Activated B cell treated with CpG ODN at 0.5 μM for 24 hours (primary cell): ENCODE results near the gene SMIM32. TPM values are rescaled to one million over a fixed set of nuclear protein-coding genes. Genes with fewer than 3 reads are reported as not detected.

Experiments
- ATAC-seq: fragments of 200-7000 bp; cut with Tn5 transposase; one replicate; pipeline ENCODE4 v1.10.0; 2021; ENCODE audit warnings: low read depth, mild to moderate bottlenecking, moderate library complexity
- CTCF ChIA-PET: fragments of 350-600 bp; sonication (Branson Sonifier 250); formaldehyde crosslinking; loops from one replicate; lab custom pipeline; 2021; ENCODE audit warnings: antibody characterized with exemption; lab: Charles Lee
- POLR2A ChIA-PET: fragments of 350-600 bp; sonication (Branson Sonifier 250); formaldehyde crosslinking; loops from one replicate; lab custom pipeline; 2021; ENCODE audit warnings: antibody characterized with exemption; lab: Charles Lee
- DNase-seq: peaks from one replicate; pipeline ENCODE4 v3.0.0; 2022
- H3K27ac Mint-ChIP-seq: one replicate; pipeline ENCODE4 v1.8.0; 2020; ENCODE audit warnings: mixed read lengths
- H3K27me3 Mint-ChIP-seq: one replicate; pipeline ENCODE4 v1.8.0; 2021; ENCODE audit warnings: mixed read lengths
- H3K36me3 Mint-ChIP-seq: one replicate; pipeline ENCODE4 v1.8.0; 2021; ENCODE audit warnings: low read depth, mixed read lengths
- H3K4me1 Mint-ChIP-seq: one replicate; pipeline ENCODE4 v1.8.0; 2021; ENCODE audit warnings: mixed read lengths
- H3K4me3 Mint-ChIP-seq: one replicate; pipeline ENCODE4 v1.8.0; 2020; ENCODE audit warnings: mild to moderate bottlenecking, mixed read lengths
- H3K9me3 Mint-ChIP-seq: one replicate; pipeline ENCODE4 v1.8.0; 2020; ENCODE audit warnings: mixed read lengths
- CTCF ChIP-seq: fragments of 200-600 bp; IDR thresholded peaks from one replicate; pipeline ENCODE4 v1.8.0; 2022; ENCODE audit warnings: antibody characterized with exemption, mild to moderate bottlenecking
- intact Hi-C: fragments of 100-400 bp; cut with micrococcal nuclease; formaldehyde crosslinking; loops from one replicate; pipeline ENCODE4 v1.15.1; 2024
- total RNA-seq: library from RNA; stranded (reverse); gene quantifications from 2 replicates; pipeline ENCODE4 v1.2.3, GENCODE V29; 2022

SMIM32 gene
- total RNA-seq, 1 donor from 2014 or later, result not detected

DNA sequence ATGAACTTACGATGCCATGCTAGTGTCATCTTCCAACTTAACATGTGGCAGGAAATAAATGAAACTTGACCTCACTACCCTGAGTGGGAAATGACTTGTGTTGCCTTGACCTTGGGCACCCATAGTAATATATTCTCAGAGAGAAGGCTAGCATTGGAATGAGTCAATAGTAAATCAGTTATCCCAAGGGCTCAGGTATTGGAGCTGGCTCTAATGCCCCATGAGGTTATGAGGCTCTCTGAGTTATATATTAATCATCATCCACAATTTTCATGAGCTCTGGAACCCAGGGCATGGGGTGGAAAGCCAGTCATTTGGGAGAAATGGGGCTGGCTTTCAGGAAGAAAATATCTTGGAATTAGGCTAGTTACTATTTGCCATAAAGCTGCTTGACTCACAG lies 42.4 kb upstream of the SMIM32 start:
- intact Hi-C loops, result no loop called here
- H3K27me3 Mint-ChIP-seq, result peaks cover 2% of the 10 kb centered on the region
- H3K4me1 Mint-ChIP-seq, result no peaks in the 10 kb centered on the region
- no peak overlapping the region for H3K4me3 Mint-ChIP-seq
- POLR2A ChIA-PET, result no interaction called here
- CTCF ChIA-PET, result no interaction called here
- no peak for TF ChIP-seq CTCF
- no peak for ATAC-seq
- no peaks in the 10 kb centered on the region for H3K9me3 Mint-ChIP-seq
- no peak overlapping the region for H3K27ac Mint-ChIP-seq
- no peaks in the 10 kb centered on the region for H3K36me3 Mint-ChIP-seq
- DNase-seq, result no peak

GRCh38 chr5:136232316-136232715 lies 39.4 kb upstream of the SMIM32 start:
- intact Hi-C loops, result no loop called here
- ATAC-seq (no peak), DNase-seq (no peak)
- POLR2A ChIA-PET, result no interaction called here
- CTCF ChIA-PET, result no interaction called here
- no peak overlapping the region for H3K27ac Mint-ChIP-seq
- H3K4me3 Mint-ChIP-seq, result no peak overlapping the region
- H3K9me3 Mint-ChIP-seq, result no peaks in the 10 kb centered on the region
- no peak for TF ChIP-seq CTCF
- no peaks in the 10 kb centered on the region for H3K4me1 Mint-ChIP-seq
- no peaks in the 10 kb centered on the region for H3K36me3 Mint-ChIP-seq
- H3K27me3 Mint-ChIP-seq, result peaks cover 8% of the 10 kb centered on the region

GRCh38 chr5:136230176-136230575 lies 37.2 kb upstream of the SMIM32 start:
- no peak for TF ChIP-seq CTCF
- DNase-seq, result no peak
- Mint-ChIP-seq H3K9me3 (no peaks in the 10 kb centered on the region), H3K36me3 (no peaks in the 10 kb centered on the region), H3K27ac (no peak overlapping the region), H3K4me3 (no peak overlapping the region), H3K4me1 (no peaks in the 10 kb centered on the region), H3K27me3 (peaks cover 8% of the 10 kb centered on the region)
- no peak for ATAC-seq
- CTCF ChIA-PET, result no interaction called here
- intact Hi-C loops, result no loop called here
- POLR2A ChIA-PET, result no interaction called here

- no peaks in the 10 kb centered on the region for H3K36me3 Mint-ChIP-seq
- CTCF ChIA-PET, result no interaction called here
- H3K27me3 Mint-ChIP-seq, result peaks cover 7% of the 10 kb centered on the region
- intact Hi-C loops, result no loop called here
- no peaks in the 10 kb centered on the region for H3K9me3 Mint-ChIP-seq
- H3K27ac Mint-ChIP-seq, result no peak overlapping the region
- POLR2A ChIA-PET, result no interaction called here
- H3K4me1 Mint-ChIP-seq, result no peaks in the 10 kb centered on the region
- no peak overlapping the region for H3K4me3 Mint-ChIP-seq
- TF ChIP-seq CTCF, result no peak
- DNase-seq, result no peak
- ATAC-seq, result no peak
Observed at GRCh38 chr5:136228136-136228757, 35.3 kb upstream of the SMIM32 start.

DNA sequence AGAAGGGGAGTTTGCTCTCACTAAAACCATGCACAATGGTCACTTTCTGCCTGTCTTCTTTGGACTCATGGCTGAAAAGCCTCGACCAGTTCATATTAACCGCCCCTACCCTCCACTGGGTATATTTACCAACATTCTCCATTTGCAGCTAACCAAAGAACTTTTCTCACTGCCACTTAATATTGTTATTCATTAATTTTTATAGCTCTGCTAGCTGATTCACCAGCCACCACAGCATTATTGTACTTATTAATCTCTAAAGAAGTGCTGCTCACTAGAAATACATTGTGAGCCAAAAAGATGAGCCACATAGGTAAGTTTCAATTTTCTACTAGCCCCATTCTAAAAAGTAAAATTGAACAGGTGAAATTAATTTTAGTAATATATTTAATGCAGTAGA lies 33.4 kb upstream of the SMIM32 start:
- no peak for TF ChIP-seq CTCF
- Mint-ChIP-seq H3K9me3 (peaks cover 3% of the 10 kb centered on the region), H3K27ac (no peak overlapping the region), H3K4me1 (no peaks in the 10 kb centered on the region), H3K36me3 (no peaks in the 10 kb centered on the region), H3K27me3 (peaks cover 7% of the 10 kb centered on the region), H3K4me3 (no peak overlapping the region)
- ATAC-seq, result no peak
- no peak for DNase-seq
- ChIA-PET CTCF (no interaction called here), POLR2A (no interaction called here)
- intact Hi-C loops, result no loop called here
